Right atrium auricular region (tissue), 2 donors: ENCODE measurements around the gene CTDSPL. TPM values are rescaled to one million over a fixed set of nuclear protein-coding genes. Genes with fewer than 3 reads are reported as not detected.
"Not testable (repeated sequence)": the region's sequence is repeated elsewhere in the genome, so short reads cannot be mapped to it uniquely, and the experiment has no call there.

ENCODE experiments used
- DNase-seq: peaks from one replicate; pipeline ENCODE4 v3.0.0-alpha.2; 2019; ENCODE audit warnings: low spot score
- H3K27ac ChIP-seq, 2 donors: fragments of 200-600 bp; sonication (generic); 1 replicate in 1 of 2; 2 replicates in 1 of 2; pipeline ENCODE4 v1.5.1; 2016 to 2019
- H3K27me3 ChIP-seq, 2 donors: fragments of 200-600 bp; sonication (generic); one replicate each; pipeline versions ENCODE4 v1.5.1 to v1.6.0; 2017 to 2019
- H3K36me3 ChIP-seq: fragments of 200-600 bp; sonication (generic); one replicate; pipeline ENCODE4 v1.5.1; 2016
- H3K4me1 ChIP-seq, 2 donors: fragments of 200-600 bp; sonication (generic); one replicate each; pipeline versions ENCODE4 v1.5.1 to v1.6.0; 2017 to 2019
- H3K4me3 ChIP-seq, 2 donors: fragments of 200-600 bp; sonication (generic); 1 replicate in 1 of 2; 2 replicates in 1 of 2; pipeline ENCODE4 v1.5.1; 2017 to 2019; ENCODE audit warnings: mild to moderate bottlenecking in 1 of 2, moderate library complexity in 1 of 2
- H3K9me3 ChIP-seq, 2 donors: fragments of 200-600 bp; sonication (generic); one replicate each; pipeline ENCODE4 v1.5.1; 2019
- total RNA-seq, 2 donors: library from RNA; depleted of rRNA; stranded (reverse); fragments of >200 nt; gene quantifications; one replicate each; pipeline ENCODE4 v1.1.0, GENCODE V29; 2016
- TF ChIP-seq, protein P1 (sequence below), 2 donors: fragments of 200-600 bp; sonication (generic); IDR thresholded peaks; one replicate each; pipeline ENCODE4 v1.5.1; 2019; ENCODE audit warnings: antibody characterized with exemption in 2 of 2

Gene CTDSPL
- total RNA-seq, 2 donors from 2014 or later, result 35.1 to 58.4 TPM

DNA sequence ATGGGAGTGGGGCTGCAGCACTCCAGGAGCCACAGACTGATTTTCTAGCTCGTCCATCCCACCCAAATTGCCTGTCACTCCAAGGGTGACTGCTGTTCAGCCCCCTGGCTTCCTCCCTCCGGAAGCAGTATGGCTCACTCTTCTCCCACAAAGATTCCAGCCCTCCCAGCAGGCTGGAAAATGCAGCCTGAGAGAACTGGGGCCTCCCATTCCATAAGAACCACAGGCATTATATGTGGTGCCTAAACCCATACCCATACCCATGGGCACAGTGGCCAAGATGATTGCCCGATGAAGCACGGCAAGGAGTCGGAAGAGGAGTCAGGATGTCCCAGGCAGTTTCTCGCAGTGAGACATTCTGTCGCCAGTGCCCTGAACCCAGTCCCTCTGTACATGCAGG, 122.9 kb downstream of the CTDSPL start:
- Histone ChIP-seq H3K27ac (no peak overlapping the region), H3K9me3 (no peaks in the 10 kb centered on the region), H3K27me3 (no peaks in the 10 kb centered on the region), H3K4me1 (peaks cover 0 to 10% of the 10 kb centered on the region in 2 donors), H3K36me3 (peaks cover 23% of the 10 kb centered on the region), H3K4me3 (no peak overlapping the region)
- TF ChIP-seq, protein P1, sequence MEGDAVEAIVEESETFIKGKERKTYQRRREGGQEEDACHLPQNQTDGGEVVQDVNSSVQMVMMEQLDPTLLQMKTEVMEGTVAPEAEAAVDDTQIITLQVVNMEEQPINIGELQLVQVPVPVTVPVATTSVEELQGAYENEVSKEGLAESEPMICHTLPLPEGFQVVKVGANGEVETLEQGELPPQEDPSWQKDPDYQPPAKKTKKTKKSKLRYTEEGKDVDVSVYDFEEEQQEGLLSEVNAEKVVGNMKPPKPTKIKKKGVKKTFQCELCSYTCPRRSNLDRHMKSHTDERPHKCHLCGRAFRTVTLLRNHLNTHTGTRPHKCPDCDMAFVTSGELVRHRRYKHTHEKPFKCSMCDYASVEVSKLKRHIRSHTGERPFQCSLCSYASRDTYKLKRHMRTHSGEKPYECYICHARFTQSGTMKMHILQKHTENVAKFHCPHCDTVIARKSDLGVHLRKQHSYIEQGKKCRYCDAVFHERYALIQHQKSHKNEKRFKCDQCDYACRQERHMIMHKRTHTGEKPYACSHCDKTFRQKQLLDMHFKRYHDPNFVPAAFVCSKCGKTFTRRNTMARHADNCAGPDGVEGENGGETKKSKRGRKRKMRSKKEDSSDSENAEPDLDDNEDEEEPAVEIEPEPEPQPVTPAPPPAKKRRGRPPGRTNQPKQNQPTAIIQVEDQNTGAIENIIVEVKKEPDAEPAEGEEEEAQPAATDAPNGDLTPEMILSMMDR (IDR thresholded peaks at IDR 0.05), result no peak
- no peak for DNase-seq

DNA sequence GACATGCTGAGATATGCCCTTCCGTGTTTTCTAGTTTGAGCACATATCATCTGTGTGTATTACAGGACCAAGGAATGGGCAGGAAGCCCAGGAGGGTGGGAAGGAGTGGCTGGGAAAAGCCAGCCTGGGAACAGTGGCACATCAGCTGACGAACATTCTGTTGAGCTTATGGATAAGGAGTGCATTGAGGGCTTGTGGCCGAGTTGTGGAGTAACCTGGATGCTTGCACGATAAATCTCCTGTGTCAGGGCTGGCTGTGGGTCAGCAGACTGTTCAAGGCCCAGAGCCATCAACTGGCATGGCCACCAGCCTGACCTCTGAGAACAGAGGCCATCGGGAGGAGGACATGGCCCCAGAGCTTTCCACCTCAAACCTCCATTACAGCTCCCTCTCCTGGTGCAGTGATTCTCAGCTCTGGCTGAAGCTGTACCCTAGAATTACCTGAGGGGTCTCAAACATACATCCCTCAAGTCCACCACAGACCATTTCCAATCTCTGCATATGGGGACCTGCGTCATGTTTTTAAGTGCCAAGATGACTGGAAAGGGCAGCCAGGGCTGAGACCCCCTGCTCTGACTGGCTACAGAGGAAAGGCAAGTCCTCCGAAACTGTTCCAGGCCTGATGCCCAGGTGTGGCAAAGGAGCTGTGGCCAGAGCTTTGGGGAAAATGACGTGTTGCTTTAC, 124.1 kb downstream of the CTDSPL start:
- Histone ChIP-seq H3K27me3 (no peaks in the 10 kb centered on the region), H3K9me3 (no peaks in the 10 kb centered on the region), H3K4me1 (peaks cover 0 to 10% of the 10 kb centered on the region in 2 donors), H3K27ac (peak overlapping the region; percentile 9 to 61), H3K36me3 (peaks cover 19% of the 10 kb centered on the region), H3K4me3 (no peak overlapping the region)
- TF ChIP-seq, protein P1 (IDR thresholded peaks at IDR 0.05), result no peak
- DNase-seq, result no peak

DNA sequence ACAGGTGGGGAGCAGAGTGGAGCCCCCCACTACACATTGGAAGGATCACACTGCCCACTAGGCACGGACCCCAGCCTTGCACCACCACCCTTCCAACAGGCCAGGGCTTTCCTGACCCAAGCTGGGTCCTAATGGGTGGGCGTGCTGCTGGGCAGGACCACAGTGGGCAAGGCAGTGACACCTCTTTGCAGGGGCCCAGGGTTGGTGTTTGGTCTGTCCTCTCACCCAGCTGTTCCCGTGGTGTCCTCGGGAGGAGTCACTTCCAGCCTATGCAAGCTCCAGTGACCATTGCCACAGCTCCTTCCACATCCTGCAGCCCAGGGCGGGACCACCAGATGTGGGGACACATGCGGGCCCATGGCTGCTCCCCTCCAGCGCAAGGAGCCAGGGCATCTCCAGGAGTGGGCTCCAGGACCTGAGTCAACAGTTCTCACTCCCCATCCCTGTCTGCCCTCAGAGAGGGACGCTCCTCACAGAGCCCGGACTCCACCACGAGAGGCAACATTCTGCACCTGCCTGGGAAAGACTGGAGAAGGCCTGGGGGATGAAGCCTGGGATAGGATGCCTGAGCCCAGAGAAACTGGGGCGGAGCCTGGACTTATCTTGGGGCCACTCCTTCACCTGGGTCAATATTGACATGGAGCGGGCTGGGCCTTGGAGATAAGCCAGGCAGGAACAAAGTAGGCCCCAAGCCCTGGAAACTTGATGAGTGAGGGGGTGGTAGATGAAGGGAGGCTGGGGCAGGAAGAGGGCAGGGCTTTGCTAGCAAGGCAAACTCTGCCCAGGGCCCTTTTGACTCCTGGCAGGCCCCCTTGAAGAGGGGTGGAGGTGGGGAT, 125.0 kb downstream of the CTDSPL start:
- no peaks in the 10 kb centered on the region for H3K9me3 ChIP-seq
- TF ChIP-seq, protein P1 (IDR thresholded peaks at IDR 0.05), result no peak
- no peaks in the 10 kb centered on the region for H3K27me3 ChIP-seq
- peaks cover 0 to 10% of the 10 kb centered on the region in 2 donors for H3K4me1 ChIP-seq
- no peak overlapping the region for H3K4me3 ChIP-seq
- H3K36me3 ChIP-seq, result peaks cover 10% of the 10 kb centered on the region
- DNase-seq, result no peak
- no peak overlapping the region for H3K27ac ChIP-seq

DNA sequence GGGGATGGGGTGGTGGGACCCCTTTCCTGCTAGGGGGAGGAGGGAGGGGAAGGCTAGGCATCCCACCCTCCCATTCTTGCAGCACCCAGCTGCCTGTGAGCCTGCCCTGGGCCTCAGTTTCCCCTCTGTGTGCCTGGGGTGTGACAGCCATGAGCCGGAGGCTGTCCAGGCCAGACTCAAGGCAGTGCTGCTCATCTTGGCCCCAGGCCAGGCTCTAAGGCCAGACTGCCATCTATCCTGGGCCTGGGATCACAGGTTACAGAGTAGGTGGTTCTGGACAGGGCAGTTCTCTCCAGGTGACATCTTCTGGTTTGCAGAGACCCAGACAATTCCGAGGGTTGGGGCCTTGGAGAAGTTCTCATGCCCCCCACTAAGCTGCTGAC, 125.6 kb downstream of the CTDSPL start:
- Histone ChIP-seq H3K9me3 (no peaks in the 10 kb centered on the region), H3K27me3 (no peaks in the 10 kb centered on the region), H3K36me3 (peaks cover 3% of the 10 kb centered on the region), H3K4me3 (no peak overlapping the region), H3K27ac (no peak overlapping the region), H3K4me1 (peaks cover 0 to 10% of the 10 kb centered on the region in 2 donors)
- DNase-seq, result no peak
- TF ChIP-seq, protein P1 (IDR thresholded peaks at IDR 0.05), result no peak

DNA sequence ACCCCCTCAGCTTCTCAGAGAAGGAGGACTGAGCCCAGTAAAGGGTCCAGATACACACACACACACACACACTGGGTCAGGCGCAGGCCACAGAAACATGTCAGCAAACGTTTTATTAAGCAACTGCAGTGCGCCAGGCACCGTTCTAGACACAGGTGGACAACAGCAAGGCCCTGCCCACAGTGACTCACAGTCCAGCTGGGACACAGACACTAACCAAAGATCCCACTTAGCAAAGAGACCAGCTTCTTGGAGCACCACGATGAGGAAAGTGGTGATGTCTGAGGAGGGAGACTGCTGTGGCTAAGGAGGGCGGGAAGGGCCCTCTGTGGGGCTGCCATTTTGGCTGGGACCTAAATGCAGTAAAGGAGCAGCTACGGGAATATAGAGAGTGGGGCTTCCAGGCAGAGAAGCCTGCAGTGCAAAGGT, 126.1 kb downstream of the CTDSPL start:
- DNase-seq, result no peak
- peaks cover 0 to 10% of the 10 kb centered on the region in 2 donors for H3K4me1 ChIP-seq
- TF ChIP-seq, protein P1 (IDR thresholded peaks at IDR 0.05), result no peak
- H3K36me3 ChIP-seq, result no peaks in the 10 kb centered on the region
- H3K9me3 ChIP-seq, result no peaks in the 10 kb centered on the region
- H3K27ac ChIP-seq, result no peak overlapping the region
- H3K27me3 ChIP-seq, result no peaks in the 10 kb centered on the region
- no peak overlapping the region for H3K4me3 ChIP-seq

DNA sequence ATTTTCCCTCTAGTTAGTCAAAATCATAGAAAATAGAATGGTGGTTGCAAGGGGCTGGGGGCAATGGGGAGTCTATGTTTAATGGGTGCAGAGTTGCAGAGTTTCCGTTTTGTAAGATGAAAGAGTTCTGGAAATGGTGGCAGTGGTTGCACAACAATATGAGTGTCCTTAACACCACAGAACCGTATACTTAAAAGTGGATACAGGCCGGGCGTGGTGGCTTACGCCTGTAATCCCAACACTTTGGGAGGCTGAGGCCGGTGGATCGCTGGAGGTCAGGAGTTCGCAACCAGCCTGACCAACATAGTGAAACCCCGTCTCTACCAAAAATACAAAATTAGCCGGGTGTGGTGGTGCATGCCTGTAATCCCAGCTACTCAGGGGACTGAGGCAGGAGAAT, 126.7 kb downstream of the CTDSPL start:
- peaks cover 0 to 12% of the 10 kb centered on the region in 2 donors for H3K4me1 ChIP-seq
- not testable (repeated sequence) for H3K27ac ChIP-seq, DNase-seq, H3K27me3 ChIP-seq, H3K9me3 ChIP-seq, H3K36me3 ChIP-seq, H3K4me3 ChIP-seq
